A673 (cell line): ENCODE data around the gene CYP2A7.

Experiments used
- CTCF ChIP-seq: fragments of 300-800, 200-600 bp; sonication (generic); conservative IDR thresholded peaks from 2 replicates; pipeline ENCODE4 v1.5.1; 2017; ENCODE audit warnings: low read depth, mild to moderate bottlenecking, antibody characterized with exemption, low read length, moderate library complexity, mixed read lengths
- EZH2 ChIP-seq: fragments of 200-600 bp; sonication (generic); IDR thresholded peaks from 2 replicates; pipeline ENCODE4 v1.6.1; 2017; ENCODE audit warnings: borderline replicate concordance, low read depth, mild to moderate bottlenecking, mixed read lengths, antibody characterized with exemption, low read length; ENCODE audit not compliant: poor library complexity, severe bottlenecking

GRCh38 chr19:40896418-40896796, 14.4 kb upstream of the CYP2A7 start:
- no peak for TF ChIP-seq CTCF
- no peak for TF ChIP-seq EZH2
